MM.1S (cell line): ENCODE results near the gene HPS5.

Source experiments
- DNase-seq: peaks from one replicate; pipeline ENCODE4 v3.0.0-alpha.2; 2015
- H2AFZ ChIP-seq: fragments of 300-600 bp; sonication (generic); 2 replicates; pipeline ENCODE4 v1.6.0; 2016; ENCODE audit warnings: antibody characterized with exemption, low read length
- H3F3A ChIP-seq: fragments of 300-600 bp; sonication (generic); 2 replicates; pipeline ENCODE4 v1.6.1; 2016; ENCODE audit warnings: mild to moderate bottlenecking, antibody characterized with exemption, low read length, moderate library complexity, mixed read lengths; ENCODE audit not compliant: insufficient read depth
- H3K27ac ChIP-seq: fragments of 300-600 bp; sonication (generic); 2 replicates; pipeline ENCODE4 v1.5.1; 2016; ENCODE audit warnings: mild to moderate bottlenecking, low read length
- H3K27me3 ChIP-seq: fragments of 300-600 bp; sonication (generic); replicated peaks from 2 replicates; pipeline ENCODE4 v1.6.0; 2016; ENCODE audit warnings: low read length; ENCODE audit not compliant: insufficient read depth
- H3K36me3 ChIP-seq: fragments of 300-600 bp; sonication (generic); replicated peaks from 2 replicates; pipeline ENCODE4 v1.6.1; 2016; ENCODE audit warnings: mild to moderate bottlenecking, low read length, mixed read lengths; ENCODE audit not compliant: insufficient read depth
- H3K4me1 ChIP-seq: fragments of 300-600 bp; sonication (generic); 2 replicates; pipeline ENCODE4 v1.6.1; 2016; ENCODE audit warnings: low read length, mixed read lengths
- H3K4me2 ChIP-seq: fragments of 300-600 bp; sonication (generic); 2 replicates; pipeline ENCODE4 v1.6.0; 2016; ENCODE audit warnings: low read depth, low read length
- H3K4me3 ChIP-seq: fragments of 300-600 bp; sonication (generic); 2 replicates; pipeline ENCODE4 v1.5.1; 2016; ENCODE audit warnings: low read length, mixed read lengths
- H3K79me2 ChIP-seq: fragments of 300-600 bp; sonication (generic); 2 replicates; pipeline ENCODE4 v1.6.1; 2016; ENCODE audit warnings: mixed run types, low read length, mixed read lengths
- H3K9ac ChIP-seq: fragments of 300-600 bp; sonication (generic); 2 replicates; pipeline ENCODE4 v1.6.1; 2016; ENCODE audit warnings: low read length, mixed read lengths
- H3K9me2 ChIP-seq: fragments of 300-600 bp; sonication (generic); replicated peaks from 2 replicates; pipeline ENCODE4 v1.6.1; 2016; ENCODE audit warnings: mild to moderate bottlenecking, low read length, mixed read lengths; ENCODE audit not compliant: insufficient read depth
- H3K9me3 ChIP-seq: fragments of 300-600 bp; sonication (generic); replicated peaks from 2 replicates; pipeline ENCODE4 v1.6.1; 2016; ENCODE audit warnings: mild to moderate bottlenecking, low read length, mixed read lengths; ENCODE audit not compliant: insufficient read depth
- H4K20me1 ChIP-seq: fragments of 300-600 bp; sonication (generic); 2 replicates; pipeline ENCODE4 v1.6.1; 2016; ENCODE audit warnings: mild to moderate bottlenecking, low read length, moderate library complexity, mixed read lengths; ENCODE audit not compliant: insufficient read depth
- EZH2 ChIP-seq: fragments of 300-600 bp; sonication (generic); optimal IDR thresholded peaks from 2 replicates; pipeline ENCODE3; 2017; ENCODE audit warnings: low read depth, mild to moderate bottlenecking, antibody characterized with exemption, low read length, mixed read lengths
- EZH2phosphoT487 ChIP-seq: fragments of 300-600 bp; sonication (generic); IDR thresholded peaks from 2 replicates; pipeline ENCODE4 v1.6.1; 2018; ENCODE audit warnings: antibody characterized with exemption, low read length
- TF ChIP-seq, protein P1 (sequence below): fragments of 300-600 bp; sonication (generic); IDR thresholded peaks from 2 replicates; pipeline ENCODE4 v1.5.1; 2016; ENCODE audit warnings: antibody characterized with exemption, low read length, mixed read lengths

HPS5 gene

DNA sequence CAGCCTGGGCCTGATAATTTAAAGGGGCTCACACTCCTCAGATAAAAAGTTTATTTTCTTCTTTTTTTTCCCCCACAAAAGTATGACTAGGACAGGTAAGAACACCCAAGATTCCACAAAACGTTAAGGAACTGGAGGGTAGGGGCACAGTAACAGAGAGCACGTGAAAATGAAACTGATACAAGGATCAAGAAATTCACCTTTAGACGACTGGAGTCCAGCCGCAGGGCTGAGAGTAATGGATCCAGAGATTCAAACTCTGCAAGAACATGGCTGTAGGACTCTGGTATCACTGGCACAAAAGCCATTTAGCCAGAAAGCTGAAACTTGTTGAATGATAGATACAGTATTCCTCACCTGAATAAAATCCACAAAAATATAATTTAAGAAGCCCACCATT is 4.4 kb downstream of the HPS5 start:
- Histone ChIP-seq H3K36me3 (no peaks in the 10 kb centered on the region), H3K27me3 (no peaks in the 10 kb centered on the region), H3K27ac (no peak overlapping the region), H3F3A (peaks cover 9% of the 10 kb centered on the region; the same call in 1 of the 2 replicates), H3K4me1 (peaks cover 17% of the 10 kb centered on the region; the same call in 1 of the 2 replicates), H4K20me1 (no peaks in the 10 kb centered on the region), H3K79me2 (peaks cover 63% of the 10 kb centered on the region), H3K9me2 (no peaks in the 10 kb centered on the region), H3K9me3 (no peaks in the 10 kb centered on the region), H3K4me3 (no peak overlapping the region), H3K9ac (no peak overlapping the region), H3K4me2 (peak overlapping the region; percentile 41), H2AFZ (no peak overlapping the region)
- no peak for DNase-seq
- TF ChIP-seq, protein P1, sequence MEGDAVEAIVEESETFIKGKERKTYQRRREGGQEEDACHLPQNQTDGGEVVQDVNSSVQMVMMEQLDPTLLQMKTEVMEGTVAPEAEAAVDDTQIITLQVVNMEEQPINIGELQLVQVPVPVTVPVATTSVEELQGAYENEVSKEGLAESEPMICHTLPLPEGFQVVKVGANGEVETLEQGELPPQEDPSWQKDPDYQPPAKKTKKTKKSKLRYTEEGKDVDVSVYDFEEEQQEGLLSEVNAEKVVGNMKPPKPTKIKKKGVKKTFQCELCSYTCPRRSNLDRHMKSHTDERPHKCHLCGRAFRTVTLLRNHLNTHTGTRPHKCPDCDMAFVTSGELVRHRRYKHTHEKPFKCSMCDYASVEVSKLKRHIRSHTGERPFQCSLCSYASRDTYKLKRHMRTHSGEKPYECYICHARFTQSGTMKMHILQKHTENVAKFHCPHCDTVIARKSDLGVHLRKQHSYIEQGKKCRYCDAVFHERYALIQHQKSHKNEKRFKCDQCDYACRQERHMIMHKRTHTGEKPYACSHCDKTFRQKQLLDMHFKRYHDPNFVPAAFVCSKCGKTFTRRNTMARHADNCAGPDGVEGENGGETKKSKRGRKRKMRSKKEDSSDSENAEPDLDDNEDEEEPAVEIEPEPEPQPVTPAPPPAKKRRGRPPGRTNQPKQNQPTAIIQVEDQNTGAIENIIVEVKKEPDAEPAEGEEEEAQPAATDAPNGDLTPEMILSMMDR, result no peak
- no peak for TF ChIP-seq EZH2phosphoT487
- no peak for TF ChIP-seq EZH2

DNA sequence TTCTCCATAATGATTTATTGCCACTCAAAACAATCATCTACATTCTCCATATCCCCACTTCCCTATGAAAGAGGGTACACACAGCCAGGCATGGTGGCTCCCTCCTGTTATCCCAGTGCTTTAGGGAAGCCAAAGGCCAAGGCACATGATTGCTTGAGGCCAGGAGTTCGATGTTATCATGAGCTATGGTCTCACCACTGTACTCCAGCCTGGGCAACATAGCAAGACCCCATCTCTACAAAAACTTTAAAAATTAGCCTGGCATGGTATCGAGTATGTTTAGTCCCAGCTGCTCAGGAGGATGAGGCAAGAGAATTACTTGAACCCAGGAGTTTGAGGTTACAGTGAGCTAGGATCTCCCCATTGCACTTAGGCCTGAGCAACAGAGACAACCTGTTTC is 6.0 kb downstream of the HPS5 start:
- Histone ChIP-seq H3K9ac (no peak overlapping the region), H3K79me2 (peaks cover 55% of the 10 kb centered on the region), H3K27ac (no peak overlapping the region), H3K9me3 (no peaks in the 10 kb centered on the region), H3K4me1 (peaks cover 17% of the 10 kb centered on the region; the same call in 1 of the 2 replicates), H3K4me3 (no peak overlapping the region), H3K9me2 (no peaks in the 10 kb centered on the region), H4K20me1 (no peaks in the 10 kb centered on the region), H3K36me3 (no peaks in the 10 kb centered on the region), H2AFZ (no peak overlapping the region), H3K27me3 (no peaks in the 10 kb centered on the region), H3K4me2 (no peak overlapping the region), H3F3A (no peaks in the 10 kb centered on the region)
- TF ChIP-seq EZH2 (no peak), EZH2phosphoT487 (no peak)
- TF ChIP-seq, protein P1, result no peak
- no peak for DNase-seq

DNA sequence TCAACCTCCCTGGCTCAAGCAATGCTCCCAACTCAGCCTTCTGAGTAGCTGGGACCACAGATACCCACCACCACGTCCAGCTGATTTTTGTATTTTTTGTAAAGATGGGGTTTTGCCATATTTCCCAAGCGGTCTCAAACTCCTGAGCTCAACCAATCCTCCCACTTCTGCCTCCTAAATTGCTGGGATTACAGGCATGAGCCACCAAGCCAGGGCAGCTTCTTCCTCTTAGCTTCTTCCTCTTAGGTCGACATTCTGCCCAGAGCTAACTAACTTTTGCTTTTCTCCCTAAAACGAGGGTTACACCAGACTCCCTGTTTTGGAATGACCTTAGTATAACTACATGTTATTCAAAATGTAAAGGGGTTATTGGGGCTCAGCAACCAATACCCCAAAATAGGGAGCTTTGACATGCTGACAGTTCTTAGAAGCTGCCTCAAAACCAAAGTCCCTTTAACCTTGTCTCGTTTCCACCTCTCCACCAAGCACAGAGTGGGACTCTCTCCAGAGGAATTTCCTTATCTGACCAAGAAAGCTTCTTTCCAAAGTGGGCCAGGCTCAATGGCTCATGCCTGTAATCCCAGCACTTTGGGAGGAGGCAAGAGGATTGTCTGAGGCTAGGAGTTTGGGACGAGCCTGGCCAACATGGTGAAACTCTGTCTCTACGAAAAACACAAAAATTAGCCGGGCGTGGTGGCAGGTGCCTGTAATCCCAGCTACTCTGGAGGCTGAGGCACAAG is 7.0 kb downstream of the HPS5 start:
- H3K27me3 ChIP-seq, result no peaks in the 10 kb centered on the region
- DNase-seq, result no peak
- no peak overlapping the region for H3K4me3 ChIP-seq
- no peaks in the 10 kb centered on the region for H3F3A ChIP-seq
- no peak overlapping the region for H3K9ac ChIP-seq
- TF ChIP-seq EZH2phosphoT487, result no peak
- TF ChIP-seq, protein P1, result no peak
- H2AFZ ChIP-seq, result no peak overlapping the region
- no peaks in the 10 kb centered on the region for H3K9me3 ChIP-seq
- no peak overlapping the region for H3K4me2 ChIP-seq
- peaks cover 46% of the 10 kb centered on the region for H3K79me2 ChIP-seq
- H3K27ac ChIP-seq, result no peak overlapping the region
- no peaks in the 10 kb centered on the region for H3K36me3 ChIP-seq
- H3K4me1 ChIP-seq, result peaks cover 9% of the 10 kb centered on the region; the same call in 1 of the 2 replicates
- no peaks in the 10 kb centered on the region for H4K20me1 ChIP-seq
- no peaks in the 10 kb centered on the region for H3K9me2 ChIP-seq
